ENCODE data around the gene INSRR.

Gene INSRR

GRCh38 chr1:156826630-156827029 is 32.3 kb downstream of the INSRR start:
- DNase-seq = no peak

GRCh38 chr1:156823210-156823790 is 35.6 kb downstream of the INSRR start:
- DNase-seq = no peak

- DNase-seq = no peak
Measured at GRCh38 chr1:156822680-156823079, 36.2 kb downstream of the INSRR start.

- DNase-seq = no peak
Measured at GRCh38 chr1:156821801-156822200, 37.1 kb downstream of the INSRR start.

- peak; percentile 93 for DNase-seq
Measured at GRCh38 chr1:156816561-156817328, 42.2 kb downstream of the INSRR start, which contains the start of gene SH2D2A. TSS of gene SH2D2A (minus strand) at chr1:156816848. CDS start at chr1:156816708, 140 bp downstream.

- peak; percentile 66 for DNase-seq
Measured at GRCh38 chr1:156815961-156816422, 42.9 kb downstream of the INSRR start.

GRCh38 chr1:156815307-156815826 is 43.5 kb downstream of the INSRR start:
- peak; percentile 57 for DNase-seq

GRCh38 chr1:156814571-156815260 is 44.2 kb downstream of the INSRR start:
- DNase-seq = peak; percentile 72

GRCh38 chr1:156813750-156814570 is 45.0 kb downstream of the INSRR start:
- peak; percentile 88 for DNase-seq

- DNase-seq = no peak
Measured at GRCh38 chr1:156813298-156813697, 45.6 kb downstream of the INSRR start.

GRCh38 chr1:156812293-156812990 is 46.5 kb downstream of the INSRR start:
- no peak for DNase-seq

GRCh38 chr1:156811168-156811567 is 47.7 kb downstream of the INSRR start:
- no peak for DNase-seq

- no peak for DNase-seq
Measured at GRCh38 chr1:156809711-156810366, 49.1 kb downstream of the INSRR start.

- DNase-seq = no peak
Measured at GRCh38 chr1:156809281-156809680, 49.6 kb downstream of the INSRR start.

GRCh38 chr1:156808186-156809030 is 50.5 kb downstream of the INSRR start:
- no peak for DNase-seq

- DNase-seq = peak; percentile 68
Measured at GRCh38 chr1:156807627-156808026, 51.3 kb downstream of the INSRR start.

GRCh38 chr1:156806512-156807440 is 52.1 kb downstream of the INSRR start:
- DNase-seq = no peak

GRCh38 chr1:156805766-156806511 is 53.0 kb downstream of the INSRR start:
- DNase-seq = no peak
